GM21786 (cell line): Measurements from ENCODE around the gene GPC4.

Experiments used
- ATAC-seq: cut with Tn5 transposase; IDR thresholded peaks from one replicate; pipeline ENCODE4 v1.9.1; 2021; ENCODE audit not compliant: unreplicated experiment

Gene GPC4

DNA sequence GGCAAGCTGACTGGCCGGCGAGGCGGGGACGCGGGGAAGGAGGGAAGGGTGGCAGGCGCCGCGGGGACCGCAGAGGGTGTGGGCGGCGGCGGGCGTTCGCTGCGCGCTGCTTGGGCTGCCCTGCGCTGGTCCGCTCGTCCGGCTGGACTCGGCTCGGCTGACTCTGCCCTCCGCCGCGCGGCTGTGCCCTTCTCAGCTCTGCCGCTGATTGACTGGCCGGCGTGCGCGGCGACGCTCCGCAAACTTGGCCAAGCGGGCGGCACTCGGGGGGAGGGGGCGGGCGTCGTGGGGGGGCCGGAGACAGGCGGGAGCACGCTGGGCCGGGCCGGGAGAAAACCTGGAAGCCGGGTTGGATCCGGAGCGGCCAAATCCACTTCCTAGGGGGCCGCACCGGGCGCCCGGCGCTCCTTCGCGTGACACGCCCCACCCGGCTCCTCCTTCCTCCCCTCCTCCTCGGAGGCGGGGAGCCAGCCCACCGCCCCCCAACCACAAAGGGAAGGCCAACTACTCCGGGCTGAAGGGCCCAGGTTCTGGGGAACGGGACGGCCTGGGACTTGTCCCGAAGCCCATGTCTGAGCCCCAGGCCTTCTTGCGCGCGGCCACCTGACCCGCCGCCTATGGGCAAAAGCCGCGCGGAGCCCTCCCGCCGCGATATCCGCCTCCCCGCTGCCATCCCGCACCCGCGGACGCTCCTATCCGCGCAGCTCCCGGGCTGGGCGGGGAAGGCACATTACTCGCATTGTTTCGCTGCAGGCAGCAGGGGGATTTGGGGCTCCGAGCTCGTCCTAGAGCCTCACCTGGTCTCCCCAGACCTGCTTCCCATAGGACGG, at the start of gene GPC4:
GPC4 (minus strand) TSS at position 214 of the 830 bp plus-strand sequence. CDS start 524 bp downstream, outside the sequence.
- ATAC-seq = no peak

GRCh38 chrX:133461231-133461630, 45.9 kb upstream of the GPC4 start:
- no peak for ATAC-seq

GRCh38 chrX:133454924-133455323, 39.6 kb upstream of the GPC4 start:
- ATAC-seq = no peak

- ATAC-seq = no peak
These were observed 39.2 kb upstream of the GPC4 start for GRCh38 chrX:133454491-133454914.

DNA sequence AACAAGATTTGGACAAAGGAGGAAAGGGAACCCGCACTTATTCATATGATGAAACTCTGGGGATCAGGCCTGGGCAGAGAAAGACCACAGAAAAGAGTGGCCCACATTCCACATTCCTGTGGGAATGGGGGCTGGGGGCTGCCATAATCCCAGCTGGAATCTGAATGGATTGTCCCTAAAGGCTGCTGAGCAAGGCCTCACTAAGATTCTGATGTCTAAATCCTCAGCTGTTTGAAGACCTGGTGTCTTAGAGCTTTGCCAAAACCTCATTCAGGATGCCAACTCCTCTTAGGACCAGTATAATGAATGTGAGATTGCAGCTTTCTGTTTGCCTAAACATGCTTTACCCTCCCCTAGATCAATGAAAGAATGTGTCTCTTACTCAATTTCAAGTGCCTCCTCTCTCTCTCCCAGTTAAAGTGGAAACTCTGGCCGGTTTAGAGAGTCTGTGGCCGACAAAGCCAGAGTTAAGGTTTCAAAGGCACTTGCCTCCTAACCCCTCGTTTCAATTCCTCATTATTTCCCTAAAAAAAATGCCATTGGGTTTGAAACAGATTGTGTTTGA, 33.3 kb upstream of the GPC4 start:
- ATAC-seq = no peak

- ATAC-seq = no peak
These were observed 29.9 kb upstream of the GPC4 start for GRCh38 chrX:133444952-133445831.

DNA sequence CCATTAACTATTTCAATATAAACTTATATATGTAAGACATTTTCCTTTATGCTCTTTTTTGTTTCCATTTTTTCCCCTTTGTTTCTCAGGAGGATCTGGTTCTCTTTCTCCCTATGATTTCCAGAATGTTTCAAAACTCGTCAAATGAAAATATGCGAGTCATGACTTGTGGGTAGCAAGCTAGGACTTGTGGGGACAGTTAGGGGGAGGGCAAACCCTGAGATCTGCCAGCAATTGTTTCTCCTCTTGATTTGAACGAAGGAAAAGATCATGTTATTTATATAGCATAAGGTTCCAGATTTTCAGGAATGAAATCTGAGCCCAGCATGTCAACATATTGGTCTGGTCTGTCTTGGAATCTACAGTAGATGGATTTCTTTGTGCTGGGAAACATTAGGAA, 28.9 kb upstream of the GPC4 start:
- no peak for ATAC-seq

- ATAC-seq = no peak
These were observed 25.5 kb upstream of the GPC4 start for GRCh38 chrX:133440797-133441163.

DNA sequence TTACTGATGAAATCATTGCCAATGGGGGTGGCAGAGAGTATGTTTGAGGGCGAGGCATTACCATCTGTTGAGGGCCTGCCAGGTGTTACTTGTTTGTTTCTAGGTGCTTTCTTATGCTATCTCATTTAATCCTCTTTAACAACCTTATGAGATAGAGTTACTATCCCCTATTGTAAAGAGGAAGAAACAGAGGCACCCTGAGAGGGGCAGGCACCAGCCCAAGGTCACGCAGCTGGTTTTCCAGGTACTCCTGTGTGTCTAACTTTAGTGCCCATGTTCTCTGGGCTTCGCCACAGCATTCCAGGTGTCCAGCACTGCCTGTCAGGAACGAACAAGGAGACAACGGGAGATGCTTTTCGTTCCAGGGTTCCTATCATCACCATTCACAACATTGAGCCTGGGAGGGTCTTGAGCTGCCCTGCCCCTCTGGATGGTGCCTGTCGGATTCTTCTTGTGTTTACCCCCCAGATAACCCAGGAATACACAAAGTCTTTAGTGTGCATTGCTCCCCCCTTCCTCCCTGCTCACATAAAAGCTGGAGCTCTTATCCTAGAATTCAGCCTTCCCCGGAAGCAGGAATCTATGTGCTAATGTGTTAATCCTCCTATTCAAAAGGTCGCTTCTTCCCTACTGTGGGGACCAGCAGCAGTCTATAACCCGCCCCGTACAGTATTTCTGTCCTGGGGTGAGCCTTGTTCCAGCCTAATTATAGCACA, 24.9 kb upstream of the GPC4 start:
- ATAC-seq = no peak

GRCh38 chrX:133437766-133438165, 22.5 kb upstream of the GPC4 start:
- ATAC-seq = no peak

DNA sequence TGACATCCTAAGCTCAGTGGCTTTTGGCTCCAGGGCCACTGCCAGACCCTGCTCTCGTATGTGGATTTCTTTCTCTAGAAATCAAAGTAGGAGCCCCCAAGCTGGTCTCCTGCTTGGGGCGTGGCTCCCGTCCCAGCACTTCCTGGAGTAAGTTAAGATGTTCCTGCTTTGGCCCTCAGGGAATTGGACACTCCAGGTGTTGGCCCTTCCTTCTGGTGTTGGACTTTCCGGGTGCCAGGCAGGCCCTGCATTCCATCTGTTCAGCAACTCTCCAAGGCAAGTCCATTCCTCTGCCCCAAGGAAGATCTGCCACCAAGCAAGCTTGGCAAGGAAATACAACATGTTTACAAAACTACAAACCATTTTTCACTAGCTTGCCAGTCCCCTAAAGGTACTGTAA, 22.1 kb upstream of the GPC4 start:
- no peak for ATAC-seq

DNA sequence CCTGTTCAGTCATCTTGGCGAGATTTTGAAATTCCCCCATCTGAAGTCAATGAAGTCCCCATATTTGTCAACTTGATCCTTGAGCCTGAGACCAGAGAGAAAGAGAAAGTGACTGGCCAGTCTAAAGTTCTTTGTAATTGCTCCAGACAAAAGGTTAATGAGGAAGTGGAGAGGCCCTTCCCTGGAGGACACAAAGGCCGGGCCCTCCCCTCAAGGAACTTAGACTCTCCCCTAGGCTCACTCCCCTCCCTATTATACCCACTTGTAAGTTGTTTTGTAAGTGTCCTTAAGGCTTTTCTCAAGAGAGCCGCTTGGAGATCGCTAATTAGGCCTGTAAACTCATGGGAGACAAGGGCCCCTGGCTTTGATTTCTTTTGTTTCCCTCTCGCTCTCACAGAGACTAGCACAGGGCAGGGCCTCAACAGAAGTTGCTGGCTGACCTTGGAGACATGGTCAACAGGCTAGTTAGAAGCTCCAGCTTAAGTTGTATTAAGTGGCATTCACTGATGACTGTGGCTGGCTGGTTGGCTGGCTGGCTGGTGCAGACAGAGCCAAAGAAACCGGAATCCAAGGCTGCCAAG, 20.3 kb upstream of the GPC4 start:
- no peak for ATAC-seq

- ATAC-seq = no peak
These were observed 19.0 kb upstream of the GPC4 start for GRCh38 chrX:133434197-133434820.

DNA sequence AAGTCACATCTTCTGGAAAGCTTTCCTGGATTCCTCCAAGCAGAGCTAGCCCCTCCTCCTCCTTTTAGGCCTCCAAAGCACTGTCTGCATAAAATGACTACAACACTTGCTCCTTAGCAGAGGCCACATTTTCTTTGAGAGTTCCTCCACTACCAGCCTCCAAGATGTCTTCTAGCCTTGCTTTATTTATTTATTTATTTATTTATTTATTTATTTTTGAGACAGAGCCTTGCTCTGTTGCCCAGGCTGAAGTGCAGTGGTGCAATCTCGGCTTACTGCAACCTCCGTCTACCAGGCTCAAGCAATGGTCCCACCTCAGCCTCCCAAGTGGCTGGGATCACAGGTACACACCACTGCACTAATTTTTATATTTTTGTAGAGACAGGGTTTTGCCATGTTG, 4.6 kb upstream of the GPC4 start:
- ATAC-seq = no peak

GRCh38 chrX:133418588-133418987, 3.3 kb upstream of the GPC4 start:
- ATAC-seq = no peak

DNA sequence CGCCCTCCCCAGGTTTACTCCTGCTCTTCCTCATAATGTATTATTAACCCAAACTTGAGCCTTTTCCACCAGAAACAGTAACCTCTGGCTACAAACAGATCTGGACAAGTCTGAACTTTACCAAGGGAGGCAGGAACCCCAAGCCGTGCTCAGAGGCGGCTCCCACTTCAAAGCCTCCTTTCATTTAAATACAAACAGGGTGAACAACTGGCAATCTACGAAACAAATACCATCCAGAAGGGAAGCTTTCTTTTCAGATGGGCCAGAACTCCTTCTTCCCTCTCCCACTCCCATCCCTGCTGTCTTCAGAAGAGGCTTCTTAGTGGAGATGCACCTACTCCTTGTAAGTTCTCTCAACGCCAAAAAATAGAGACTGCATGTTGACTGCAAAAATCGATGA, 2.1 kb upstream of the GPC4 start:
- ATAC-seq = no peak

GRCh38 chrX:133414406-133415275, 648 bp downstream of the GPC4 start:
- no peak for ATAC-seq

GRCh38 chrX:133413218-133413925, 1.9 kb downstream of the GPC4 start:
- no peak for ATAC-seq

- ATAC-seq = no peak
These were observed 2.6 kb downstream of the GPC4 start for GRCh38 chrX:133412665-133413064.
